HepG2 (cell line): ENCODE measurements around the gene E2F1. TPM values are rescaled to one million over a fixed set of nuclear protein-coding genes. Genes with fewer than 3 reads are reported as not detected.

Source experiments
- BRF2 ChIP-seq: sonication (generic); formaldehyde crosslinking; IDR thresholded peaks from 2 replicates; pipeline ENCODE4 v1.8.1; 2022; ENCODE audit warnings: mild to moderate bottlenecking, missing genetic modification reagents
- MEIS2 ChIP-seq: sonication (generic); formaldehyde crosslinking; IDR thresholded peaks from 2 replicates; pipeline ENCODE4 v1.9.0; 2021; ENCODE audit warnings: mild to moderate bottlenecking, missing genetic modification reagents
- PAWR ChIP-seq: sonication (generic); formaldehyde crosslinking; IDR thresholded peaks from 2 replicates; pipeline ENCODE4 v1.4.0; 2020; ENCODE audit warnings: missing genetic modification reagents, mild to moderate bottlenecking, borderline replicate concordance
- PLSCR1 ChIP-seq: sonication (generic); formaldehyde crosslinking; IDR thresholded peaks from 2 replicates; pipeline ENCODE4 v1.5.0; 2020; ENCODE audit warnings: missing genetic modification reagents, mild to moderate bottlenecking, borderline replicate concordance
- RBAK ChIP-seq: sonication (generic); formaldehyde crosslinking; IDR thresholded peaks from 2 replicates; pipeline ENCODE4 v1.5.1; 2020; ENCODE audit warnings: mild to moderate bottlenecking, missing genetic modification reagents
- REL ChIP-seq: sonication (generic); formaldehyde crosslinking; conservative IDR thresholded peaks from 2 replicates; pipeline ENCODE4 v1.8.0; 2022; ENCODE audit warnings: mild to moderate bottlenecking, missing genetic modification reagents, moderate library complexity
- SRSF4 ChIP-seq: fragments of 200-400 bp; formaldehyde crosslinking; IDR thresholded peaks from one replicate; pipeline ENCODE4 v1.6.1; 2018; ENCODE audit warnings: mild to moderate bottlenecking, low read depth, low read length, moderate library complexity; ENCODE audit not compliant: poor library complexity, severe bottlenecking
- STAG1 ChIP-seq: sonication (generic); formaldehyde crosslinking; IDR thresholded peaks from 2 replicates; pipeline ENCODE4 v1.4.0; 2020; ENCODE audit warnings: missing genetic modification reagents
- THYN1 ChIP-seq: sonication (generic); formaldehyde crosslinking; IDR thresholded peaks from 2 replicates; pipeline ENCODE4 v1.8.1; 2023; ENCODE audit warnings: low read depth, mild to moderate bottlenecking, moderate library complexity, missing genetic modification reagents, borderline replicate concordance
- ZBTB44 ChIP-seq: sonication (generic); formaldehyde crosslinking; IDR thresholded peaks from 2 replicates; pipeline ENCODE4 v1.4.0; 2020; ENCODE audit warnings: missing genetic modification reagents
- ZFP82 ChIP-seq: sonication (generic); formaldehyde crosslinking; IDR thresholded peaks from 2 replicates; pipeline ENCODE4 v1.5.1; 2020; ENCODE audit warnings: mild to moderate bottlenecking, missing genetic modification reagents, borderline replicate concordance
- ZNF235 ChIP-seq: sonication (generic); formaldehyde crosslinking; IDR thresholded peaks from 2 replicates; pipeline ENCODE4 v1.8.1; 2023; ENCODE audit warnings: mild to moderate bottlenecking, missing genetic modification reagents, borderline replicate concordance
- ZNF331 ChIP-seq: sonication (generic); formaldehyde crosslinking; IDR thresholded peaks from 2 replicates; pipeline ENCODE4 v1.4.0; 2020; ENCODE audit warnings: missing genetic modification reagents
- ZNF501 ChIP-seq: sonication (generic); formaldehyde crosslinking; IDR thresholded peaks from 2 replicates; pipeline ENCODE4 v1.5.1; 2020; ENCODE audit warnings: mild to moderate bottlenecking, moderate library complexity, missing genetic modification reagents
- ZNF530 ChIP-seq: sonication (generic); formaldehyde crosslinking; IDR thresholded peaks from 2 replicates; pipeline ENCODE4 v1.5.0; 2020; ENCODE audit warnings: low read depth, mild to moderate bottlenecking, missing genetic modification reagents
- ZNF567 ChIP-seq: sonication (generic); formaldehyde crosslinking; IDR thresholded peaks from 2 replicates; pipeline ENCODE4 v1.8.1; 2023; ENCODE audit warnings: mild to moderate bottlenecking, missing genetic modification reagents, borderline replicate concordance
- ZNF672 ChIP-seq: sonication (generic); formaldehyde crosslinking; IDR thresholded peaks from 2 replicates; pipeline ENCODE4 v1.8.1; 2022; ENCODE audit warnings: missing genetic modification reagents
- ZNF746 ChIP-seq: sonication (generic); formaldehyde crosslinking; IDR thresholded peaks from 2 replicates; pipeline ENCODE4 v1.8.0; 2022; ENCODE audit warnings: mild to moderate bottlenecking, missing genetic modification reagents
- ZNF770 ChIP-seq: sonication (generic); formaldehyde crosslinking; IDR thresholded peaks from 2 replicates; pipeline ENCODE4 v1.5.0; 2020; ENCODE audit warnings: mild to moderate bottlenecking, missing genetic modification reagents
- ZNF772 ChIP-seq: sonication (generic); formaldehyde crosslinking; IDR thresholded peaks from 2 replicates; pipeline ENCODE4 v1.5.0; 2020; ENCODE audit warnings: mild to moderate bottlenecking, missing genetic modification reagents
- ZSCAN31 ChIP-seq: sonication (generic); formaldehyde crosslinking; IDR thresholded peaks from 2 replicates; pipeline ENCODE4 v1.5.0; 2020; ENCODE audit warnings: low read depth, mild to moderate bottlenecking, missing genetic modification reagents
- polyA plus RNA-seq, 8 experiments: library from polyadenylated mRNA; depleted of rRNA in 3 of 8; stranded (reverse) in 7 of 8; unstranded in 1 of 8; fragments of >200 nt; fragmentation: Illumina TruSeq in 4 of 8; extraction: Trizol in 4 of 8; gene quantifications; 2 replicates each; pipeline versions ENCODE4 v1.2.1 to v1.2.3, GENCODE V29; 2011 to 2016; ENCODE audit warnings: low read depth in 4 of 8, missing spikeins in 1 of 8, mixed read lengths in 1 of 8; ENCODE audit not compliant: insufficient read depth in 1 of 8
- total RNA-seq, 5 experiments: library from RNA; depleted of rRNA; stranded (reverse); fragments of >200 nt; fragmentation: Illumina TruSeq; extraction: Trizol; gene quantifications; 2 replicates each; pipeline ENCODE4 v1.2.3, GENCODE V29; 2016; ENCODE audit warnings: low read depth in 1 of 5
- TF ChIP-seq, protein P1 (sequence below): fragments of 450-650 bp; IDR thresholded peaks from 2 replicates; pipeline ENCODE4 v1.6.1; 2017

E2F1 gene
- total and polyA plus RNA-seq, 2 of the 13 experiments (the other 11 are each of a cell fraction or from before 2014, with no cell fraction given), result 25.5 to 39.4 TPM

- TF ChIP-seq ZNF331 (CRISPR knock-in tag), result peak; percentile 65; the same call in 1 of the 2 replicates
- no peak for TF ChIP-seq MEIS2
- TF ChIP-seq SRSF4, result no peak
- TF ChIP-seq ZNF567, result no peak
- TF ChIP-seq REL (CRISPR knock-in tag), result no peak; the same call in 1 of the 2 replicates
- TF ChIP-seq ZBTB44 (CRISPR knock-in tag), result no peak
- TF ChIP-seq ZNF770, result peak; percentile 62; the same call in 1 of the 2 replicates
- TF ChIP-seq ZNF235 (CRISPR knock-in tag), result no peak
- TF ChIP-seq ZNF501 (CRISPR knock-in tag), result 0 out of 2 replicates have a peak, but pooled peaks have one; percentile 27
- no peak for TF ChIP-seq ZFP82
- TF ChIP-seq, protein P1, sequence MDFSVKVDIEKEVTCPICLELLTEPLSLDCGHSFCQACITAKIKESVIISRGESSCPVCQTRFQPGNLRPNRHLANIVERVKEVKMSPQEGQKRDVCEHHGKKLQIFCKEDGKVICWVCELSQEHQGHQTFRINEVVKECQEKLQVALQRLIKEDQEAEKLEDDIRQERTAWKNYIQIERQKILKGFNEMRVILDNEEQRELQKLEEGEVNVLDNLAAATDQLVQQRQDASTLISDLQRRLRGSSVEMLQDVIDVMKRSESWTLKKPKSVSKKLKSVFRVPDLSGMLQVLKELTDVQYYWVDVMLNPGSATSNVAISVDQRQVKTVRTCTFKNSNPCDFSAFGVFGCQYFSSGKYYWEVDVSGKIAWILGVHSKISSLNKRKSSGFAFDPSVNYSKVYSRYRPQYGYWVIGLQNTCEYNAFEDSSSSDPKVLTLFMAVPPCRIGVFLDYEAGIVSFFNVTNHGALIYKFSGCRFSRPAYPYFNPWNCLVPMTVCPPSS, result no peak
- TF ChIP-seq RBAK (CRISPR knock-in tag), result peak; percentile 79; the same call in 1 of the 2 replicates
- no peak for TF ChIP-seq ZNF672 (CRISPR knock-in tag)
- no peak for TF ChIP-seq BRF2 (CRISPR knock-in tag)
- no peak for TF ChIP-seq ZNF746
- TF ChIP-seq STAG1 (CRISPR knock-in tag), result no peak
- no peak for TF ChIP-seq ZNF530 (CRISPR knock-in tag)
- 0 out of 2 replicates have a peak, but pooled peaks have one; percentile 26 for TF ChIP-seq THYN1 (CRISPR knock-in tag)
- TF ChIP-seq ZSCAN31 (CRISPR knock-in tag), result 0 out of 2 replicates have a peak, but pooled peaks have one; percentile 41
- TF ChIP-seq ZNF772 (CRISPR knock-in tag), result no peak
- TF ChIP-seq PAWR (CRISPR knock-in tag), result no peak
- no peak for TF ChIP-seq PLSCR1
These were observed 38.4 kb upstream of the E2F1 start (continued) for GRCh38 chr20:33724439-33725094.
